Endothelial cell (in vitro differentiated cells): ENCODE measurements around the gene CD80. TPM values are rescaled to one million over a fixed set of nuclear protein-coding genes. Genes with fewer than 3 reads are reported as not detected.

Experiments used
- DNase-seq: peaks from one replicate; pipeline ENCODE4 v3.0.0; 2021; ENCODE audit warnings: low spot score
- H3K27ac Mint-ChIP-seq: one replicate; pipeline ENCODE4 v1.8.0; 2021; ENCODE audit warnings: mixed read lengths, inconsistent platforms; ENCODE audit not compliant: unreplicated experiment
- H3K27me3 Mint-ChIP-seq: one replicate; pipeline ENCODE4 v1.8.0; 2021; ENCODE audit warnings: mild to moderate bottlenecking, moderate library complexity, mixed read lengths, inconsistent platforms; ENCODE audit not compliant: unreplicated experiment
- H3K36me3 Mint-ChIP-seq: one replicate; pipeline ENCODE4 v1.8.0; 2021; ENCODE audit warnings: mild to moderate bottlenecking, low read depth, mixed read lengths, inconsistent platforms; ENCODE audit not compliant: unreplicated experiment
- H3K4me1 Mint-ChIP-seq: one replicate; pipeline ENCODE4 v1.8.0; 2021; ENCODE audit warnings: mild to moderate bottlenecking, mixed read lengths, inconsistent platforms; ENCODE audit not compliant: unreplicated experiment
- H3K4me3 Mint-ChIP-seq: one replicate; pipeline ENCODE4 v1.8.0; 2021; ENCODE audit warnings: mild to moderate bottlenecking, mixed read lengths, inconsistent platforms; ENCODE audit not compliant: unreplicated experiment
- H3K9me3 Mint-ChIP-seq: one replicate; pipeline ENCODE4 v1.8.0; 2021; ENCODE audit warnings: mixed read lengths, inconsistent platforms; ENCODE audit not compliant: unreplicated experiment
- total RNA-seq: library from RNA; stranded (reverse); fragmentation: NEBNext Ultra II Directional; extraction: Animal tissue kit (Norgen Biotek cat#: 25700); gene quantifications from one replicate; pipeline ENCODE4 v1.2.1, GENCODE V29; 2021; ENCODE audit not compliant: unreplicated experiment
- TF ChIP-seq, protein P1 (sequence below): fragments of 200-600 bp; sonication (generic); IDR thresholded peaks from one replicate; pipeline ENCODE4 v1.5.0; 2021; ENCODE audit warnings: antibody characterized with exemption; ENCODE audit not compliant: unreplicated experiment

Gene CD80
- total RNA-seq, 1 donor from 2014 or later: not detected

GRCh38 chr3:119485563-119485962 is 73.9 kb downstream of the CD80 start:
- no peaks in the 10 kb centered on the region for H3K4me1 Mint-ChIP-seq

DNA sequence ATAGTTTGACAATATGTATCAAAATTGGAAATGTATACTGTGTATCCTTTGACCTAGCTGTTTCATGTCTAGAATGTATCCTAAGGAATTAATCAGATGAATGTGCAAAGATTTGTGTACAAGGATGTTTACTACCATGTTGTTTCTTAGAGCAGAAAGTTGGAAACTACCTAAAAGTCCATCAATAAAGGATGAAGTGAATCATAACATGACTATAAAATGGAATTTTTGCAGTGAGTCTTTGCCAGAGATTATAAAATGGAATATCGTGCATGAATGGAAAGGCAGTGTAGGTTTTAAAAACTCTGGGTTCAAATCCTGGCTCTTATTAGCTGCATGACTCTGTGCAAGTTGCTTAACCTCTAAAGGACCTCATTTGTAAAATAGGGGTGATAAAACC is 76.3 kb downstream of the CD80 start:
- Mint-ChIP-seq H3K4me1 (no peaks in the 10 kb centered on the region), H3K4me3 (no peak overlapping the region), H3K27me3 (peaks cover 2% of the 10 kb centered on the region), H3K27ac (no peak overlapping the region), H3K36me3 (peaks cover 9% of the 10 kb centered on the region), H3K9me3 (no peaks in the 10 kb centered on the region)
- TF ChIP-seq, protein P1, sequence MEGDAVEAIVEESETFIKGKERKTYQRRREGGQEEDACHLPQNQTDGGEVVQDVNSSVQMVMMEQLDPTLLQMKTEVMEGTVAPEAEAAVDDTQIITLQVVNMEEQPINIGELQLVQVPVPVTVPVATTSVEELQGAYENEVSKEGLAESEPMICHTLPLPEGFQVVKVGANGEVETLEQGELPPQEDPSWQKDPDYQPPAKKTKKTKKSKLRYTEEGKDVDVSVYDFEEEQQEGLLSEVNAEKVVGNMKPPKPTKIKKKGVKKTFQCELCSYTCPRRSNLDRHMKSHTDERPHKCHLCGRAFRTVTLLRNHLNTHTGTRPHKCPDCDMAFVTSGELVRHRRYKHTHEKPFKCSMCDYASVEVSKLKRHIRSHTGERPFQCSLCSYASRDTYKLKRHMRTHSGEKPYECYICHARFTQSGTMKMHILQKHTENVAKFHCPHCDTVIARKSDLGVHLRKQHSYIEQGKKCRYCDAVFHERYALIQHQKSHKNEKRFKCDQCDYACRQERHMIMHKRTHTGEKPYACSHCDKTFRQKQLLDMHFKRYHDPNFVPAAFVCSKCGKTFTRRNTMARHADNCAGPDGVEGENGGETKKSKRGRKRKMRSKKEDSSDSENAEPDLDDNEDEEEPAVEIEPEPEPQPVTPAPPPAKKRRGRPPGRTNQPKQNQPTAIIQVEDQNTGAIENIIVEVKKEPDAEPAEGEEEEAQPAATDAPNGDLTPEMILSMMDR: no peak
- no peak for DNase-seq

More at GRCh38 chr3:119485563-119485962, 73.9 kb downstream of the CD80 start:
- TF ChIP-seq, protein P1: no peak
- H3K36me3 Mint-ChIP-seq: peaks cover 9% of the 10 kb centered on the region
- no peak for DNase-seq
- peaks cover 2% of the 10 kb centered on the region for H3K27me3 Mint-ChIP-seq
- no peak overlapping the region for H3K4me3 Mint-ChIP-seq
- H3K27ac Mint-ChIP-seq: no peak overlapping the region
- H3K9me3 Mint-ChIP-seq: no peaks in the 10 kb centered on the region

DNA sequence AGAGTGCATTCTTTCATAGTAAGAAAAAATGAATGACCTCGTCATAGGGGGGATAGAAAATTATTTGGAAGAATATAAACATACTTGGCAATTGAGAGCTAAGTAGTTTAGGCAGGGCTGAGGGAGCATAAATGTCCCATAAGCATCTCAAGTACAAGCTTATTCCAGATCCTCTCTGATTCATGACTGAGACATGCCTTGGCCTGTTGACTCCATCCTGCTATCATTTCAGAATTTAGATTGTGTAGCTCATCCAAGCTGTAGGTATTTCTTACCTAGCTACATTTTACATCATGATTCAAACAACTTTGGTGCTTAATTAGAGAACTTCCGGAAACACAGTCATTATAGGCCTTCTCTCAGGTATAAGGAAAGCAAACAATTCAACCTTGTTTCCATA is 78.3 kb downstream of the CD80 start:
- TF ChIP-seq, protein P1: no peak
- H3K4me1 Mint-ChIP-seq: no peaks in the 10 kb centered on the region
- H3K27ac Mint-ChIP-seq: no peak overlapping the region
- no peak for DNase-seq
- no peak overlapping the region for H3K4me3 Mint-ChIP-seq
- H3K27me3 Mint-ChIP-seq: peaks cover 2% of the 10 kb centered on the region
- peaks cover 10% of the 10 kb centered on the region for H3K36me3 Mint-ChIP-seq
- H3K9me3 Mint-ChIP-seq: no peaks in the 10 kb centered on the region

Other genes starting within 250 kb of the CD80 start
- gene TMEM39A, start 96.0 kb downstream of the CD80 start, total RNA-seq: 30.5 TPM
- 14.7 TPM for gene POGLUT1, start 90.7 kb downstream of the CD80 start, total RNA-seq
- 83.0 TPM for gene TIMMDC1, start 61.1 kb downstream of the CD80 start, total RNA-seq
- 5.1 TPM for gene ADPRH, start 19.9 kb upstream of the CD80 start, total RNA-seq
- 0.80 TPM for gene PLA1A, start 38.3 kb upstream of the CD80 start, total RNA-seq
- gene POPDC2, start 101.0 kb upstream of the CD80 start, total RNA-seq: 2.0 TPM
- gene COX17, start 117.8 kb upstream of the CD80 start, total RNA-seq: 16.9 TPM
- gene CFAP91, start 143.4 kb upstream of the CD80 start, total RNA-seq: 0.23 TPM
- 0.23 TPM for gene NR1I2, start 222.5 kb upstream of the CD80 start, total RNA-seq